Lung (tissue), 12 donors: ENCODE measurements around the gene TMEM178B. TPM values are rescaled to one million over a fixed set of nuclear protein-coding genes. Genes with fewer than 3 reads are reported as not detected.

Experiments used
- ATAC-seq: fragments of 200-7000 bp; cut with Tn5 transposase; one replicate; pipeline ENCODE4 v1.9.1; 2020; ENCODE audit warnings: moderate number of reproducible peaks; ENCODE audit not compliant: insufficient read depth, low FRiP score
- DNase-seq, 3 donors: peaks; one replicate each; pipeline ENCODE4 v3.0.0-alpha.2; 2013 to 2017
- H3K27ac ChIP-seq, 2 donors: one replicate each; pipeline ENCODE4 v1.5.1; 2013; ENCODE audit warnings: mild to moderate bottlenecking in 2 of 2, moderate library complexity in 2 of 2, control low read depth in 1 of 2, inconsistent platforms in 1 of 2, low read depth in 1 of 2, low read length in 1 of 2
- H3K27me3 ChIP-seq, 3 donors: one replicate each; pipeline ENCODE4 v1.5.1; 2013; ENCODE audit warnings: low read length in 2 of 3; ENCODE audit not compliant: control insufficient read depth in 3 of 3, insufficient read depth in 3 of 3
- H3K36me3 ChIP-seq, 4 donors: one replicate each; pipeline ENCODE4 v1.5.1; 2013; ENCODE audit warnings: low read length in 4 of 4, mild to moderate bottlenecking in 1 of 4, moderate library complexity in 1 of 4; ENCODE audit not compliant: control insufficient read depth in 4 of 4, insufficient read depth in 4 of 4
- H3K4me1 ChIP-seq, 5 donors: one replicate each; pipeline ENCODE4 v1.5.1; 2013; ENCODE audit warnings: low read length in 5 of 5, mild to moderate bottlenecking in 2 of 5, moderate library complexity in 1 of 5; ENCODE audit not compliant: control insufficient read depth in 5 of 5, insufficient read depth in 5 of 5
- H3K4me3 ChIP-seq: one replicate; pipeline ENCODE4 v1.5.1; 2013; ENCODE audit warnings: mild to moderate bottlenecking, control low read depth, moderate library complexity
- H3K9ac ChIP-seq, 2 donors: one replicate each; pipeline ENCODE4 v1.5.1; 2013; ENCODE audit warnings: low read length in 2 of 2, control low read depth in 1 of 2; ENCODE audit not compliant: insufficient read depth in 1 of 2
- H3K9me3 ChIP-seq, 4 donors: one replicate each; pipeline ENCODE4 v1.5.1; 2013; ENCODE audit warnings: low read length in 3 of 4, mild to moderate bottlenecking in 1 of 4, moderate library complexity in 1 of 4; ENCODE audit not compliant: control insufficient read depth in 4 of 4, insufficient read depth in 3 of 4
- CTCF ChIP-seq: IDR thresholded peaks from 2 replicates; pipeline ENCODE4 v1.5.1; 2012; ENCODE audit warnings: mild to moderate bottlenecking; ENCODE audit errors: control extremely low read depth, extremely low read depth
- WGBS, 2 donors: extraction: QIAGEN DNeasy Blood & Tissue Kit; methylation state at CpG; one replicate each; pipeline ENCODE4 v1.1.7; 2013; 5-methylcytosine and 5-hydroxymethylcytosine counted together
- polyA plus RNA-seq, 2 donors: library from polyadenylated mRNA; stranded (reverse); fragments of 200-250 nt; gene quantifications; one replicate each; pipeline ENCODE4 v1.2.1, GENCODE V29; 2013
- total RNA-seq, 2 donors: library from RNA; depleted of rRNA in 1 of 2; stranded (reverse); fragments of >200 nt in 1 of 2; gene quantifications; one replicate each; pipeline ENCODE4 v1.2.1, GENCODE V29; 2014 to 2021
- donor health status: control.
- donor health status: control.
- donor health status: Bipolar disorder and iron deficiency.
- donor health status: healthy.
- donor health status: DM: yes; HTN: yes; CAD: no.

TMEM178B gene
- total and polyA plus RNA-seq, 4 donors = 0.04 to 2.4 (median 0.48) TPM

GRCh38 chr7:141288626-141289025 is 214.8 kb downstream of the TMEM178B start:
- Histone ChIP-seq H3K36me3 (no peaks in the 10 kb centered on the region), H3K4me3 (no peak overlapping the region), H3K9ac (no peak overlapping the region), H3K9me3 (no peaks in the 10 kb centered on the region), H3K27ac (no peak overlapping the region), H3K4me1 (peaks cover 0 to 2% (median 0%) of the 10 kb centered on the region in 5 donors), H3K27me3 (no peaks in the 10 kb centered on the region)
- TF ChIP-seq CTCF = no peak
- no peak for DNase-seq
- 86 to 88% methylated on average over 7 of the region's 7 CpGs for WGBS, 2 donors
- no peak for ATAC-seq

- Histone ChIP-seq H3K4me1 (peaks cover 0 to 2% (median 0%) of the 10 kb centered on the region in 5 donors), H3K27me3 (no peaks in the 10 kb centered on the region), H3K9ac (no peak overlapping the region), H3K9me3 (no peaks in the 10 kb centered on the region), H3K36me3 (no peaks in the 10 kb centered on the region), H3K4me3 (no peak overlapping the region), H3K27ac (no peak overlapping the region)
- no peak for DNase-seq
- no peak for ATAC-seq
- no peak for TF ChIP-seq CTCF
- 94 to 95% methylated on average over 8 of the region's 8 CpGs for WGBS, 2 donors
These were observed 216.5 kb downstream of the TMEM178B start for GRCh38 chr7:141290365-141290764.

DNA sequence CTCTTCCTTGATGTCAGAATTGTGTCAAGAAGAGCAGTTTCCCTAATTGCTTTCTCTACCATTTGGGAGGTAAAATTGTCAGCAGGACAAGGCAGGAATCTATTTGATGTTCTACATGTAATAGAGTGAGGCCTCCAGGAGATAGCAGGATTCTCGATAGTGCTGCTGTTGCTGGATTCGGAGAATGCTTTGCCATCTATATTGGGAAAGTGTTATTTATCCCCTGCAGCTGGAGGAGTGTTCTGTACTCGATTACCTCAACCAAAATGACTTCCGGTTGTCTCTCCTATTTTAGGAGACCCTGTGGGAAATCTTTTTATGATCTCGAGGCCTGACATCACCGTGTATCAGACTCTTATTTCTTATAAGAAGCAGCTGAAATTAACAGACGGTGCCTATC is 217.1 kb downstream of the TMEM178B start:
- WGBS, 2 donors = 67 to 78% methylated on average over 7 of the region's 7 CpGs
- DNase-seq (peak in 1 of 3 donors; percentile 12), ATAC-seq (no peak)
- H3K9ac ChIP-seq = no peak overlapping the region
- no peaks in the 10 kb centered on the region for H3K36me3 ChIP-seq
- TF ChIP-seq CTCF = no peak
- H3K27ac ChIP-seq = no peak overlapping the region
- no peaks in the 10 kb centered on the region for H3K9me3 ChIP-seq
- no peak overlapping the region for H3K4me3 ChIP-seq
- peaks cover 0 to 2% (median 0%) of the 10 kb centered on the region in 5 donors for H3K4me1 ChIP-seq
- H3K27me3 ChIP-seq = no peaks in the 10 kb centered on the region

GRCh38 chr7:141291541-141291940 is 217.7 kb downstream of the TMEM178B start:
- TF ChIP-seq CTCF = no peak
- H3K4me1 ChIP-seq = peaks cover 0 to 2% (median 0%) of the 10 kb centered on the region in 5 donors
- no peak overlapping the region for H3K9ac ChIP-seq
- WGBS, 2 donors = 28 to 47% methylated on average over 2 of the region's 2 CpGs
- ATAC-seq = no peak
- H3K4me3 ChIP-seq = no peak overlapping the region
- DNase-seq = no peak
- no peaks in the 10 kb centered on the region for H3K27me3 ChIP-seq
- H3K36me3 ChIP-seq = no peaks in the 10 kb centered on the region
- H3K9me3 ChIP-seq = no peaks in the 10 kb centered on the region
- H3K27ac ChIP-seq = no peak overlapping the region
